HG02798 (cell line): ENCODE measurements around the gene HACE1.
"Not testable (repeated sequence)": the region's sequence is repeated elsewhere in the genome, so short reads cannot be mapped to it uniquely, and the experiment has no call there.

Source experiments
- ATAC-seq: cut with Tn5 transposase; IDR thresholded peaks from one replicate; pipeline ENCODE4 v1.9.1; 2021; ENCODE audit warnings: mild to moderate bottlenecking; ENCODE audit not compliant: unreplicated experiment, poor library complexity

Gene HACE1, protein sequence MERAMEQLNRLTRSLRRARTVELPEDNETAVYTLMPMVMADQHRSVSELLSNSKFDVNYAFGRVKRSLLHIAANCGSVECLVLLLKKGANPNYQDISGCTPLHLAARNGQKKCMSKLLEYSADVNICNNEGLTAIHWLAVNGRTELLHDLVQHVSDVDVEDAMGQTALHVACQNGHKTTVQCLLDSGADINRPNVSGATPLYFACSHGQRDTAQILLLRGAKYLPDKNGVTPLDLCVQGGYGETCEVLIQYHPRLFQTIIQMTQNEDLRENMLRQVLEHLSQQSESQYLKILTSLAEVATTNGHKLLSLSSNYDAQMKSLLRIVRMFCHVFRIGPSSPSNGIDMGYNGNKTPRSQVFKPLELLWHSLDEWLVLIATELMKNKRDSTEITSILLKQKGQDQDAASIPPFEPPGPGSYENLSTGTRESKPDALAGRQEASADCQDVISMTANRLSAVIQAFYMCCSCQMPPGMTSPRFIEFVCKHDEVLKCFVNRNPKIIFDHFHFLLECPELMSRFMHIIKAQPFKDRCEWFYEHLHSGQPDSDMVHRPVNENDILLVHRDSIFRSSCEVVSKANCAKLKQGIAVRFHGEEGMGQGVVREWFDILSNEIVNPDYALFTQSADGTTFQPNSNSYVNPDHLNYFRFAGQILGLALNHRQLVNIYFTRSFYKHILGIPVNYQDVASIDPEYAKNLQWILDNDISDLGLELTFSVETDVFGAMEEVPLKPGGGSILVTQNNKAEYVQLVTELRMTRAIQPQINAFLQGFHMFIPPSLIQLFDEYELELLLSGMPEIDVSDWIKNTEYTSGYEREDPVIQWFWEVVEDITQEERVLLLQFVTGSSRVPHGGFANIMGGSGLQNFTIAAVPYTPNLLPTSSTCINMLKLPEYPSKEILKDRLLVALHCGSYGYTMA

GRCh38 chr6:104859225-104860146 is at the start of gene HACE1:
HACE1 (minus strand) TSS chr6:104859919; CDS start chr6:104859642, 277 bp downstream.
- ATAC-seq = peak; percentile 99

GRCh38 chr6:104908888-104909525 is 49.3 kb upstream of the HACE1 start:
- ATAC-seq = no peak

DNA sequence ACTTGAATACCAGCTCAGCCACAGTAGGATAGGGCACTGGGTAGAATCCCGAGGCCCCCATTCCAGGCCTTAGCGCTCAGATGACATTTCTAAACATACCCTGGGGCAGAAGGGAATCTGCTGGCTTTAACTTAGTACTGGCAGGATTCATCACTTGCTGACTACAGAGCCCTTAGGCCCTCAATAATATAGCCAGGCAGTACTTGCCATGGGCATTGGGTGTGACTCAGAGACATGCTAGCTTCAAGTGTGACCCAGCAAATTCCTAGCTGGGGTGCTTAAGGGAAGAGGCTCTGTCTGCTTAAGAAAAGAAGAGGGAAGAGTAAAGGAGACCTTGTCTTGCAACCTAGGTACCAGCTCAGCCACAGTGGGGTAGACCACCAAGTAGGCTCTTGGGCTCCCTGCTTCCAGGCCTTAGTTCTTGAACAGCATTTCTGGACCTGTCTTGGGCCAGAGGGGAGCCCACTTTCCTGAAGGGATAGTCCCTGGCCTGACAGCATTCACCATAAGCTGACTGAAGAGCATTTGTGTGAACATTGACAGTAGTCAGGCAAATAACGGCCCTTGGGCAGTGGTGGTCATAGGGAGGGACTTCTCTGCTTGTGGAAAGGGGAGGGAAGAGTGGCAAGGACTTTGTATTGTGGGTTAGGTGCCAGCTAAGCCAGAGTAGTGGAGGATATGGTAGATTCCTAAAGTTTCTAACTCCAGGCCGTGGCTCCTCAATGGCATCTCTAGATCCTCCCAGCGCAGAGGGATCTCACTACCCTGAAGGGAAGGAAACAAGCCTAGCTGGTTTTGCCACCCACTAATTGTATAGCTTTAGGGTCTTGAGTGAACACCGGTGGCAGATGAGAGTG is 48.5 kb upstream of the HACE1 start:
- no peak for ATAC-seq

- not testable (repeated sequence) for ATAC-seq
Observed at GRCh38 chr6:104898893-104899292, 39.2 kb upstream of the HACE1 start.

- no peak for ATAC-seq
Observed at GRCh38 chr6:104896914-104897313, 37.2 kb upstream of the HACE1 start.

- no peak for ATAC-seq
Observed at GRCh38 chr6:104888066-104888465, 28.3 kb upstream of the HACE1 start.

DNA sequence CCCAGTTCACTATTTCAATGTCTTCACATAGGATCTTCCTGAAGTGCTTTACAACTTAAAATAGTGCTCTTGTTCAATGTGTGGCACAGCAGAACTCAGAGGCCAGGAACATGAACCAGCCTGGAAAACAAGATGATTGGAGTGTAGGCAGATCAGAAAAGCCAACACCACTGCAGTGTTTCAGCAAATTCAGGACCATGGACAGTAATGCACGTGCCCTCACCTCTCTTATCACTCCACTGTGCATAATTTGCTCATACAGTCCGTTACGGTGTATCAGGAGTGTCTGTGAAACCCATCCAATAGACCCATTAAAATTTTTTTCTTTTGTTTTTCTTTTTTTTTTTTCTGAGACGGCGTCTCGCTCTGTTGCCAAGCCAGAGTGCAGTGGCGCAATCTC is 27.6 kb upstream of the HACE1 start:
- no peak for ATAC-seq

- ATAC-seq = no peak
Observed at GRCh38 chr6:104885518-104886043, 25.9 kb upstream of the HACE1 start.

- ATAC-seq = no peak
Observed at GRCh38 chr6:104884867-104885517, 25.3 kb upstream of the HACE1 start.

GRCh38 chr6:104881964-104882668 is 22.4 kb upstream of the HACE1 start:
- no peak for ATAC-seq

GRCh38 chr6:104862456-104862855 is 2.7 kb upstream of the HACE1 start:
- no peak for ATAC-seq

DNA sequence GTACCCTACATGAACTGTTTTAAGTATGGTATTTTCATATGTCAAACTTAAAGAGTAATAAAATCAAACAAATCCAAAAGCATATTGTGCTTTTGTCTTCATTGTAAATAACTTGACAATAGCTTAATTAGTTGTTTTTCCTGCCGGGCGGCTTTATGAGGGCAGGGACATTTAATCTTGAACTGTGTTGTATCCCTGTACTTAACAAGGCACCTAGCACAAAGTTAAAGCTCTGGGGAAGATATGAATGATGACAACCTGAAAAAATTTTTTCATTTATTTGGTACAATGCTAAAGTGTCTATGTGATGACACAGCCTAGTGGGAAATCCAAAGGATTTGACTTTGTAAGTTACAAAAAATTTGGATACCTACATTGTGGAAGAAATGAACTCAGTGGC is 502 bp upstream of the HACE1 start:
- no peak for ATAC-seq

- no peak for ATAC-seq
Observed at GRCh38 chr6:104858642-104859041, 1.1 kb downstream of the HACE1 start.

DNA sequence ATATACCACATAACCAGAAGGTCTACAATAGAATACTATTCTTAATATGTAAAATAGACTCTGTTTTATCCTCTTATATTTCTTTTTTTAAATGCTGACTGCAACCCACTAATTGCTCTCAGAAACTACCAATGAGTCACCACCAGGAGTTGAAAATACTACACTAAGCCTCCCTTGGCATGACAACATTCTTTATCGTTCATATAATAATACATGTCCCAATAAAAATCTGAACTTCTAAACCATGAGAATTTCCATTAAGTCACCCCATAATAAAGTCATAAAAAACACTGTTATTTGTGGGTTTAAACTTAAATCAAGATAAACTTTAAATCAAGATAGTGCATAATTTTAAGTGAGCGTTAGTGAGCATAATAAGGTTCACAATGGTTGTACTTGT is 4.2 kb downstream of the HACE1 start:
- no peak for ATAC-seq

GRCh38 chr6:104847721-104848120 is 12.0 kb downstream of the HACE1 start:
- ATAC-seq = not testable (repeated sequence)

- ATAC-seq = no peak
Observed at GRCh38 chr6:104843229-104843628, 16.5 kb downstream of the HACE1 start.

- ATAC-seq = no peak
Observed at GRCh38 chr6:104837158-104837557, 22.6 kb downstream of the HACE1 start.
